Mesothelial cell of epicardium (in vitro differentiated cells): ENCODE measurements around the gene MTMR3. TPM values are rescaled to one million over a fixed set of nuclear protein-coding genes. Genes with fewer than 3 reads are reported as not detected.
A peak's percentile ranks its signal among the peaks of the same experiment; 100 is the strongest.

Experiments
- DNase-seq, 2 experiments: peaks; one replicate each; pipeline ENCODE4 v3.0.0; 2021; ENCODE audit warnings: low spot score in 2 of 2; ENCODE audit not compliant: unreplicated experiment in 2 of 2
- H3K27ac Mint-ChIP-seq: 2 replicates; pipeline ENCODE4 v1.8.0; 2021; ENCODE audit warnings: mixed read lengths
- H3K27me3 Mint-ChIP-seq: 2 replicates; pipeline ENCODE4 v1.8.0; 2021; ENCODE audit warnings: low read depth, mixed read lengths
- H3K36me3 Mint-ChIP-seq: 2 replicates; pipeline ENCODE4 v1.8.0; 2021; ENCODE audit warnings: mixed read lengths
- H3K4me1 Mint-ChIP-seq: 2 replicates; pipeline ENCODE4 v1.8.0; 2021; ENCODE audit warnings: mixed read lengths
- H3K4me3 Mint-ChIP-seq: 2 replicates; pipeline ENCODE4 v1.8.0; 2021; ENCODE audit warnings: mild to moderate bottlenecking, moderate library complexity, mixed read lengths
- H3K9me3 Mint-ChIP-seq: 2 replicates; pipeline ENCODE4 v1.8.0; 2021; ENCODE audit warnings: mixed read lengths
- CTCF ChIP-seq: fragments of 200-600 bp; sonication (generic); IDR thresholded peaks from one replicate; pipeline ENCODE4 v1.5.0; 2021; ENCODE audit warnings: antibody characterized with exemption; ENCODE audit not compliant: unreplicated experiment
- total RNA-seq: library from RNA; stranded (reverse); gene quantifications from 3 replicates; pipeline ENCODE4 v1.2.1, GENCODE V29; 2021

MTMR3 gene
- total RNA-seq, 1 donor from 2014 or later, result 58.7 TPM

GRCh38 chr22:29977107-29977506 lies 94.1 kb downstream of the MTMR3 start:
- no peaks in the 10 kb centered on the region for H3K36me3 Mint-ChIP-seq
- peaks cover 33% of the 10 kb centered on the region for H3K4me1 Mint-ChIP-seq
- H3K9me3 Mint-ChIP-seq, result no peaks in the 10 kb centered on the region
- no peak overlapping the region for H3K27ac Mint-ChIP-seq
- H3K27me3 Mint-ChIP-seq, result no peaks in the 10 kb centered on the region
- TF ChIP-seq CTCF, result no peak
- no peak overlapping the region for H3K4me3 Mint-ChIP-seq
- DNase-seq, result no peak

- peak overlapping the region; percentile 86 for H3K27ac Mint-ChIP-seq
- H3K4me3 Mint-ChIP-seq, result no peak overlapping the region
- DNase-seq, result no peak
- H3K9me3 Mint-ChIP-seq, result no peaks in the 10 kb centered on the region
- no peak for TF ChIP-seq CTCF
- H3K27me3 Mint-ChIP-seq, result no peaks in the 10 kb centered on the region
- H3K36me3 Mint-ChIP-seq, result peaks cover 6% of the 10 kb centered on the region
- peaks cover 27% of the 10 kb centered on the region for H3K4me1 Mint-ChIP-seq
Measured at GRCh38 chr22:29979777-29980321, 96.9 kb downstream of the MTMR3 start.

DNA sequence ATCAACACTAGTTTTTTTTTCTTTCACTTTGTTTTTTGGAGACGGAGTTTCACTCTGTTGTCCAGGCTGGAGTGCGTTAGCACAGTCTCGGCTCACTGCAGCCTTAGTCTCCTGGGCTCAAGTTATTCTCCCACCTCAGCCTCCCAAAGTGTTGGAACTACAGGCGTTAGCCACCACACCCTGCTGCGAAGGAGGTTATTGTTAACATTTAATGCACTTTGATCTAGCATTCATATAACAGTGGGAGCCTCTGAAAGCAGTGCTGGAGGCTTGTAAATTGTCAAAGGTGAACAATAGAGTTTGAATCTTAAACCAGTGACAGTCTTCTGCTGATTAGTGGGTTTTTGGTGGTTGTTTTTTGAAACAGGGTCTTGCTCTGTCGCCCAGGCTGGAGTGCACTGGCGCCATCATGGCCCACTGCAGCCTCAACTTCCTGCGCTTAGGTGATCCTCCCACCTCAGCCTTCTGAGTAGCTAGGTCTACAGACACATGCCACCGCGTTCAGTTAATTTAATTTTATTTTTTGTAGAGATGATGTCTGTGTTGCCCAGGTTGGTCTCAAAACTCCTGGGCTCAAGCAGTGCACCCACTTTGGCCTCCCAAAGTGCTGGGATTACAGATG lies 100.4 kb downstream of the MTMR3 start:
- H3K36me3 Mint-ChIP-seq, result peaks cover 10% of the 10 kb centered on the region
- TF ChIP-seq CTCF, result no peak
- no peaks in the 10 kb centered on the region for H3K27me3 Mint-ChIP-seq
- H3K27ac Mint-ChIP-seq, result no peak overlapping the region
- no peak overlapping the region for H3K4me3 Mint-ChIP-seq
- H3K4me1 Mint-ChIP-seq, result peaks cover 43% of the 10 kb centered on the region
- H3K9me3 Mint-ChIP-seq, result no peaks in the 10 kb centered on the region
- DNase-seq, result no peak

DNA sequence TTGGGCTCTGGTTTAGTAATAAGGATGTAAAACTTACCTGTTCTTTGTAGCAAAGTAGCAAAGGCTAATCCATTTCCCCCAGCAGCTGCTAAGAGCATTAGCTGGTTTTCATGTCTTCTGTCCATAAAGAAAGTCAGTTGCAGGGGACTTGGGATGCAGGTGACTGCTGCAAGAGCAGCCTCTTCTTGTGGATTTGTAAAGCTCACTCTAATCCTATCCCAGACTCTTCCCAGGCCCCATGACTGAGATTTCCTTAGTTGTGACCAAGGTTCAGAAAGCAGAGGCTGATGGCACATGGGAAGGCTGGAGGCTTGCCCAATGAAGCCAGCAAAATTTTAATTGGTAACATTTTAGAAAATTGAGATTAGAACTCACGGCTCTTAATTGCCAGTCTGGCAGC lies 102.9 kb downstream of the MTMR3 start:
- Mint-ChIP-seq H3K4me3 (no peak overlapping the region), H3K4me1 (peaks cover 22% of the 10 kb centered on the region), H3K36me3 (peaks cover 23% of the 10 kb centered on the region), H3K27ac (peak overlapping the region; percentile 81), H3K27me3 (no peaks in the 10 kb centered on the region), H3K9me3 (no peaks in the 10 kb centered on the region)
- no peak for DNase-seq
- TF ChIP-seq CTCF, result no peak

GRCh38 chr22:29987137-29987536 lies 104.2 kb downstream of the MTMR3 start:
- H3K27ac Mint-ChIP-seq, result no peak overlapping the region
- no peak for TF ChIP-seq CTCF
- peaks cover 19% of the 10 kb centered on the region for H3K4me1 Mint-ChIP-seq
- H3K36me3 Mint-ChIP-seq, result peaks cover 29% of the 10 kb centered on the region
- DNase-seq, result no peak
- no peaks in the 10 kb centered on the region for H3K9me3 Mint-ChIP-seq
- no peaks in the 10 kb centered on the region for H3K27me3 Mint-ChIP-seq
- H3K4me3 Mint-ChIP-seq, result no peak overlapping the region

GRCh38 chr22:29988719-29989118 lies 105.7 kb downstream of the MTMR3 start:
- DNase-seq, result no peak
- no peaks in the 10 kb centered on the region for H3K27me3 Mint-ChIP-seq
- peaks cover 34% of the 10 kb centered on the region for H3K4me1 Mint-ChIP-seq
- no peak for TF ChIP-seq CTCF
- H3K36me3 Mint-ChIP-seq, result peaks cover 29% of the 10 kb centered on the region
- no peak overlapping the region for H3K4me3 Mint-ChIP-seq
- H3K27ac Mint-ChIP-seq, result no peak overlapping the region
- H3K9me3 Mint-ChIP-seq, result no peaks in the 10 kb centered on the region
